CD1c-positive myeloid dendritic cell (primary cell): ENCODE results near the gene PDE6G.
A peak's percentile ranks its signal among the peaks of the same experiment; 100 is the strongest.
"Not testable (repeated sequence)": the region's sequence is repeated elsewhere in the genome, so short reads cannot be mapped to it uniquely, and the experiment has no call there.

Experiments
- DNase-seq: peaks from one replicate; pipeline ENCODE4 v3.0.0-alpha.2; 2016; ENCODE audit errors: extremely low spot score

PDE6G gene

GRCh38 chr17:81635431-81635830 lies 20.9 kb downstream of the PDE6G start:
- DNase-seq: no peak

GRCh38 chr17:81631482-81631881 lies 24.9 kb downstream of the PDE6G start:
- DNase-seq: no peak

GRCh38 chr17:81630274-81630673 lies 26.1 kb downstream of the PDE6G start:
- DNase-seq: no peak

GRCh38 chr17:81621494-81622130 lies 34.7 kb downstream of the PDE6G start:
- no peak for DNase-seq

GRCh38 chr17:81618307-81618706 lies 38.0 kb downstream of the PDE6G start:
- not testable (repeated sequence) for DNase-seq

- no peak for DNase-seq
Measured at GRCh38 chr17:81616877-81617276, 39.5 kb downstream of the PDE6G start.

GRCh38 chr17:81615401-81615930 lies 40.9 kb downstream of the PDE6G start:
- no peak for DNase-seq

GRCh38 chr17:81612172-81612970 lies 44.0 kb downstream of the PDE6G start:
- no peak for DNase-seq

- DNase-seq: no peak
Measured at GRCh38 chr17:81609541-81610311, 46.6 kb downstream of the PDE6G start.

GRCh38 chr17:81608605-81609004 lies 47.7 kb downstream of the PDE6G start:
- no peak for DNase-seq

GRCh38 chr17:81608082-81608481 lies 48.3 kb downstream of the PDE6G start:
- DNase-seq: no peak

GRCh38 chr17:81607431-81607830 lies 48.9 kb downstream of the PDE6G start:
- DNase-seq: no peak

- DNase-seq: no peak
Measured at GRCh38 chr17:81603846-81604610, 52.3 kb downstream of the PDE6G start.

GRCh38 chr17:81601525-81602120 lies 54.7 kb downstream of the PDE6G start:
- peak; percentile 74 for DNase-seq
